ENCODE measurements around the gene GDPD3.
"Not testable (repeated sequence)": the region's sequence is repeated elsewhere in the genome, so short reads cannot be mapped to it uniquely, and the experiment has no call there.

GDPD3 gene

GRCh38 chr16:30122604-30123160 is 9.3 kb upstream of the GDPD3 start:
- peak in 1 of 2 experiments; percentile 21 for DNase-seq

DNA sequence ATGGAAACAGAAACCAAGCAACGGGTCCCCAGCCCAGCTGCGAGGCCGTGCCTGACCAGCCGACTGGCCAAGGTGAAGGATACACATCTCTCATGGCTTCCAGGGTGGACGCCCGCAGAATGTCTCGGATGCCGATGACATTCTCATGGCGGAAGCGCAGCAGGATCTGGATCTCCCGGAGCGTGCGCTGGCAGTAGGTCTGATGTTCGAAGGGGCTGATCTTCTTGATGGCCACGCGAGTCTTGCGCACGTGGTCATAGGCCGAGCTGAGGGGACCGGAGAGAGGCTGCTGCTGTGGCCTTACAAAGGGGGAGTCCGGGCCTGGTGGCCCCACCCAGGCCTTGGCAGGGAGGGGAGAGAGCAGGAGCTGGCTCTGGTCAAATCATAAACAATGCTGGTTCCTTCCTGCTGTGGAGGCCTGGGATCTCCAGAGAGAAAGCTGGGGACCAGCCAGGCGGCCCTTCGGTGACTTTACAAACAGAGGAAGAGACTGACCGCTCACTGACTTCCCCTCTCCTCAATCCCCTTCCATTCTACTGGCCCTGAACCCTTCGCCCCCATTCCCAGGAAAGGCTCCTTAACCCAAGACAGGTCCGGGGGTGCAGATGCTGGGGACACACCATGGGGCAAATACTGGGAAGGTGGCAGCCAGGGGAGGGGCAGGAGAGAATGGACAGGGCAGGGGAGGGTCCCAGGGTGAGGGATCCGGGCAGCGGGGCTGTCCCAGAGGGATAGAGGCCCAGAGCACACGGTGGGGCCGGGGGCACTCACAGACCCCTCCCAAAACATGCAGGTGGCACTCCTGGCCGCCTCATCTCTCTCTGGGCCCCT is 8.6 kb upstream of the GDPD3 start:
- DNase-seq: no peak

- no peak for DNase-seq
Observed at GRCh38 chr16:30120340-30121105, 7.2 kb upstream of the GDPD3 start.

DNA sequence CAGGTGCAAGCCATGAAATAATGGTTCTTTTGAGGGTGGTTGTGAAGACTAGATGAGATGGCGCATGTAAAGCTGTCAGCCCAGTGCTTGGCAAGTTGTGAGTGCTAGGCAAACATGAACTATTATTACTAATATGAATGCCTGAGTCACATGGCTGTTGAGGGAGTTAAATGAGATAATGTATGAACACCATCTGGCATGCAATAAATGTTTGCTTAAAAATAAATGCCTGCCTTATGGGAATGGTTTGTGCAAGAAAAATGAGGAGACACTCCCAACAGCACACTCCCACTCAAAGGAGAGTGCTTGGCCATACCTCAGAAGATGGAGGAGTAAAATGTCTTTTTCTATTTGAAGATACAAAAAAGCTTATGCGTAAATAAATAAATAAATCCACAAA is 6.1 kb upstream of the GDPD3 start:
- DNase-seq: no peak

DNA sequence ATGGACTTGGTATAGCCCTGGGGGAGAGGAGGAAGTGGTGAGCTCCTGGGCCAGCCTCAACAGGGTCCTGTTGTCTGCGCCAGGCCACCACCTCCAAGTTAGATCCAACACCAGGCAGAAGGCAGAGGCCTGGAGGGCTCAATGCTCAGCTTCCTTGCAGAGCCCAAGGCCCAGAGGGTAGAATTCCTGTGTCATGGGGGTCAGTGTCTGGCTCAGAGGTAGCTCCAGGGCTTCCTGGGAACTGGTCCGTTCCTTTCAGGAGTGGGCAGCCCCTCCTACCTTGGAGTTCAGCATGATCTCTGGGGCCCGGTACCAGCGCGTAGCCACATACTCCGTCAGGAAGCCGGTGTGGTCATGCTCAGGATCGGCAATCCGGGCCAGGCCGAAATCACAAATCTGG is 4.4 kb upstream of the GDPD3 start:
- no peak for DNase-seq

DNA sequence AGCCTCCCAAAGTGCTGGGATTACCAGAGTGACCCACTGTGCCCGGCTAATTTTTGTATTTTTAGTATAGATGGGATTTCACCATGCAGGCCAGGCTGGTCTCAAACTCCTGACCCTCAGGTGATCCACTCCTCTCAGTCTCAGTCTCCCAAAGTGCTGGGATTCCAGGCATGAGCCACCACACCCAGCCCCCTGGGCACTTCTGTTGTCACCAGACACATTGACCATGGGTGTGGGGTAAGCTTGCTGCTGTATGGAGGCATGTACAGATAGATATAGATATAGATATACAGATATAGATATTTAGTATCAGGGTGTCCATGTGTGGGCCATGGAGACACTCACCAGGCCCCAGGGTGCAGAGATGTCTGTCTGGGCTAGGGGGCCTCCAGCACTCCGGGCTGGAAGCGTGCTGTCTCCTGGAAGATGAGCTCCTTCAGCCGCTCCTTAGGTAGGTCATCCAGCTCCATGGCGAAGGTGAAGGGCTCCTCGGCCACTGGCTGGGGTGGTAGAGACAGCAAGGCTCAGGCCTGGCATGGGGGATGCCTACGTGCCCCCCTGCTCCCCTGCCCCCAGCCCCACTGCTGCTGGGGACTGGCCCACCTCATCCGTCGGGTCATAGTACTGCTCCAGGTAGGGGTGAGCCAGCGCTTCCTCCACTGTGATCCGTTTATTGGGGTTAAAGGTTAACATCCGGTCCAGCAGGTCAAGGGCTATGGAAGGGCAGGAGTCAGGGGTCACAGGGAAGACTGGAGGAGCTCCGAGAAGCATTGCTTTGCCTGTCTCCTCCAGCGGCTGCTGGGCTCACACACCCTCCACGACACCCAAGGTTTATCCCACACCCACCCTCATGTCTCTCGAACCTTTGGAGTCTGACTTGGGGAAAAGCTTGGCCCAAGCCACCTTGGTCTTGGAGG is 3.2 kb upstream of the GDPD3 start:
- DNase-seq: no peak

DNA sequence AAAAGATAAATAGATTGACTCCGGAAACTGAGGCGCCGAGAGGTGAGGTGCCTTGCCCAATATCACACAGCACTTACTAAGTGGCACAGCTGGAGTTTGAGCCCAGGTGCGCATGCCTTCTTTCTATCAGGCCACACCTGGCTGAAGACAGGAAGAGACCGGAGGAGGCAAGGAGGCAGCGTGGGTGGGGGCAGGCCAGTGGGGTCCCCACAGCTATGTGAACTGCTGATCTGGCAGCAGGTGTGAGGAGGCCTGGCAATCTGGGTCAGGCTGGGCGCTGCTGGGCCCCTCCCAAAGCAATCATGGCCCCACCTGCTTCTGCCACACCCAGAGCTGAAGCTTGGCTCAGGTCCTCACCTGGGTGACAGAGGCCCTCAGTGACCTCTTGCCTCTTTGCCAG is 1.9 kb upstream of the GDPD3 start:
- DNase-seq: no peak

DNA sequence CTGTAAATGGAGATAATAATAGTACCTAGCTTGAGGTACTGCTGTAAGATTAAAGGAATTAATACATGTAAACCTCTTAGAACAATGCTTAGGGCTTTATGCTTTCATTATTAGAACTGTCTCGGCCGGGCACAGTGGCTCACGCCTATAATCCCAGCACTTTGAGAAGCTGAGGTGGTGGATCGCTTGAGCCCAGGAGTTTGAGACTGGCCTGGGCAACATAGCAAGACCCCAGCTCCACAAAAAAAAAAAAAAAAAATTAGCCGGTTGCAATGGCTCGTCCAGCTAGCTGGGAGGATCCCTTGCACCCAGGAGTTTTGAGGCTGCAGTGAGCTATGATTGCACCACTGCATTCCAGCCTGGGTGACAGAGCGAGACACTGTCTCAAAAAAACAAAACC is 1.5 kb upstream of the GDPD3 start:
- not testable (repeated sequence) for DNase-seq

DNA sequence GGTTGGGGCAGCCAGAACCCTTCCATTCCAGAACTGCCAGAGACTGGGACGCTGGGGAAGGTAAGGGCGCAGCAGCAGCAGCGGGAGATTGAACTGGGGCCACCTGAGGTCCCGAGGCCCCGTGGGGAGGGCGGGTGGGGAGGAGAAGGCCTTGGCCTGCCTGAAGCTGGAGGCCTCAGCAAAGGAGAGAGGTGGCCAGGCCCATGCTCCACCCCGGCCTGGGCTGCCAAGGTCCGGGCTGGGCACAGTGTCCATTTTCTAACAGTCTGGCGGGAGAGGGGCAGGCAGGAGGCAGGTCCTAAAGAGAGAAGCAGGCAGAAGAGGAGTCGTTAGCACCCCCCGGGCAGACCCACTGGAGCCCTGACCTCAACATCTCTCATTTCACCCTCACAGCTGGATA is 1.1 kb upstream of the GDPD3 start:
- DNase-seq: no peak

DNA sequence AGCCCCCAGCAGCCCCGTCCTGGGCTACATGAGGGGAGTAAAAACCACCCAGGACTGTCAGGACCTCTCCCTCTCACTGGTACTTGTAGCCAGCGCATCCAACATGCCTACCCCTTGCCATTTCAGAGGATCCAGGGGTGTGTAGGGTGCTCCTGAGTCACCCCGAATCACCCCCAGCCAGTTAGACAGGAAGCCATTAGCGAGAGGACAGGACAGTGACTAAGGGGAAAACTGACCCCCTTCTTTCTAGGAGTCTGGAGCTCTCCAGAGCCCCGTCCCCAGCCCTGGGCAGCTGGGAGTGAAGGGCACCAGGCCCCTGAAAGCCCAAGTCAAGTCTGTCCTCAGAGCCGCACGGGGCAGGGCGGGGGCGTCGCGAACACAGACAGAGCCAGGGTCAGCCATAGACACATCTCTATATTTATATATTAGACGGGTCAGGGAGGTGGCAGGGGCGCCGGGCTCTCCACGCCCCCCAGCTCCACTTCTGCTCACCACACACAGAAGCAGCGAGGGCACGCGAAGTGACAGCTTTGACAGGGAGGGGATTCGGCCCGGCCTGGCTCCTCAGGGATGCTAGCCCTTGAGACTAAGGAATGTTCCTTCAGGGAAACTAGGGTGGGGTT is 485 bp upstream of the GDPD3 start:
- no peak for DNase-seq

GRCh38 chr16:30112197-30113030 is 923 bp downstream of the GDPD3 start:
- DNase-seq: peak; percentile 77 to 83

- DNase-seq: no peak
Observed at GRCh38 chr16:30110661-30111060, 2.7 kb downstream of the GDPD3 start.

DNA sequence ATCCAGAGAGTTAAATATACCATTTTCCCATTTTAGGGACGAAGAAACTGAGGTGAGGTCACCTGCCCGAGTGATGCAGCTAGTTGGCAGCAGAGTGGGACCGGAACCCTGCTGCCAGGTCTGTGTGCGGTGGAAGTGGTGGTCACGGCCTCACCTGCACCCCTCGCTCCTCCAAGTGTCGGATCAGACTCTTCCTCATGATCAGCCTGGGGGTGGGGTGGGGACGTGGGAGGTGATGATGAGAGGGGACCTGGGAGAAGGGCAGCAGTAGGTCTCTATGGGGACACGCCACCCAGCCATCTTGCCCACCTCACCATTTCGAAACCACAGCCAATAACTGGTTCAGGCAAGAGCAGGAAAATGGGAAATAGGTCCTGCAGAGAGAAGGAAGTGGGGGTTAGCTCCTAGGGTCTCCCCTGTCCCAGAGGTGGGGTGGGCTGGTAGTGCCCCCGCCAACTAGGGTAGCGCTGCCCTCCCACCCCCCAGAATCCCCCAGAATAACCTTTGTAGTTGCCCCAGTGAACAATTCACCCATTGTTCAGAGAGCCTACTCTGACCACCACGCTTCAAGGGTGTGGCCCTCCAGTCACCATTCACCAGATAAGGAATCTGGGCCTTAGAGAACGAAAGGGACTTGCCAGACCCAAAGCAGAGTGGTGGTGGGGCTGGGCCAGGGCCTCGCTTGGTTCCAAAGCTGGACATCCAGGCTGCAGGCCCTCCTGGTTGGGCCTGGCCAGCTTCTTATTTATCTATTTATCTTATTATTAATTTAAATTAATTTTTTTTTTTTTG is 5.1 kb downstream of the GDPD3 start:
- no peak for DNase-seq

DNA sequence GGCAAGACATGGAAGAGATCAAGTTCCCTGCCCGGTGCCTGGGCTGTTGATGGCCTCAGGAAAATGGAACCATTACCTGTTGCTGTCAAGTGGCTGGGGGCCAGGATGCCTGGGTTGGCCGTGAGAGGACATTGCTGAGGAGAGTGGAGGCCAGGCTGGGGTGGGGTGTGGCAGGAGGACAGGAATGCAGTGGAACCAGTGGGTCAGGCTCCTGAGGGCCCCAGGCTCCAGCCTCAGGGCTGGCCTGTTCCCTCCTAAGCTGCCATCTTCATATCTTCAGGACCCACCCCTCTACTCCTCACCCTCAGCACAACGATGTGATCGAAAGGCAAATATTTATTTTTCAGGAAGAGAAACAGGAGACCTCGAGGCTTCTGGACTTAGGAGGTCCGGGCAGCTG is 8.8 kb downstream of the GDPD3 start:
- no peak for DNase-seq

DNA sequence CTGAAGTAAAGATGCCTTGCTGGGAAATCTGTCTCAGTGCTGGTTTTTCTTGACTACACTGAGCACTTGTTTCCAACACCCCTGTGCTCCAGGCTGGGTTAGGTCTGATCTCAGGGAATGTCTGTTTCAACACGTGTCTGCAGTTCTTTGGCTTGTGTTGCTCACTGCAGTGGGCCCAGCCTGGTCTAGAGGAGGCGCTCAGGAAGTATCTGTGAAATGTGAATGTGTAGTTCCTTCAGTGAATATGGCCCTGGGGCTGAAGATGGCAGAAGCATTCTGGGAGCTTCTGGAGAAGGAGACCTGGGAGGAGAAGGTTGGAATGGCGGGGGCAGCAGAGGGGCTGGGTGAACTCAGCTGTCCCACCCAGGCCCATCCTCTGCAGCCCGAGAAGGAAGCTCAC is 9.2 kb downstream of the GDPD3 start:
- DNase-seq: no peak

- DNase-seq: no peak
Observed at GRCh38 chr16:30096862-30097563, 16.3 kb downstream of the GDPD3 start.

GRCh38 chr16:30096105-30096861 is 17.1 kb downstream of the GDPD3 start, which contains the start of gene YPEL3:
TSS of gene YPEL3 (minus strand) at chr16:30096213. CDS start at chr16:30095482, 731 bp downstream.
- peak; percentile 86 to 87 for DNase-seq

DNA sequence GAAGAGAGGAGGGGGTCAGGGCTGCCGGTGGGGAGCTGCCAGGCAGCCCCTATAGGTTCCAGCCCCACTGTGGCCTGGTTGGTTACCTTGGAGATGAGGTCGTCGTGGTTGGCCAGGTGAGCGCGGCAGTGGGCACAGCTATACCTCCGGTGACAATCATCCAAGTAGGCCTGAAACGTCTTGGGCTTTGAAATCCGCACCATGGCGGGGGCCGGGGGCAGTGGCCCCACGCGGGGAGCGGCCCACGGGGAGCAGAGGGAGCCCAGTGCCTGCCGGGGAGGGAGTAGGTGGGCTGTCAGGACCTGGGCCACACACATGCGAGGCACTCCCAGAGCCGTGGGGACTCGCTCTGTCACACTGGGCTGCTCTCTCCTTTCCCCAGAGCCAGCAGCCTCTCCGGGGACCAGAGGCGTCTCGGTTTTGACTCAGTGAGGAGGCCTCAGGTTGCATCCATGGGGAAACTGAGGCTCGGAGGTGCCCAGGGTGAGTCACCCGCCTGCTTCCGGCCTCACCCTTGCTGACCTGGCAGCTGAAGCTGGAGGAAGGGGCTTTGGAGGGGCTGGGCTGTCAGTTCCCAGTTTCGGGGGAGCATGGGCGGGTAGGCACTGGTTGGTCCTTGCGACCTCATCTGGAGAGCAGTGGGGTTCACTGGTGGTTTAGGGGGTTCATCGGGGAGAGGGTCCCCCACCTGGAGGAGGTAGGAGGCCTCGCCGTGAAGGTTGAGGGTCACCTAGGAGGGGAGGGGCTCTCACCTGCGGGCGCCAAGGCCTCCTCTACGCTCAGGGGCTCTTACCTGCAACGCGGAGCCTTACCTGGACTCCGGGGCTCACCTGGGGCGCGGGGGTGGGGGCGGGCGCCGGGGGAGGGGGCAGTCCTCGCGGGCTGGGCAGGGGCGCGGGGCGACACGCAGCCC is 17.9 kb downstream of the GDPD3 start:
- DNase-seq: no peak

All from activated CD4-positive, alpha-beta T cell treated with anti-CD3 and anti-CD28 coated beads, Interleukin-2, amount 50 U/mL, for 48 hours (primary cell).